Measurements from ENCODE around the gene PLA2G4E.

Gene PLA2G4E

GRCh38 chr15:41979493-41980266 lies 41.2 kb downstream of the PLA2G4E start:
- DNase-seq (ENCODE audit: low read depth in 2 of 3, low spot score in 2 of 3) = no peak

- DNase-seq (ENCODE audit: low read depth in 2 of 3, low spot score in 2 of 3) = no peak
These were observed 42.3 kb downstream of the PLA2G4E start for GRCh38 chr15:41978534-41978933.

GRCh38 chr15:41977757-41978383 lies 43.0 kb downstream of the PLA2G4E start:
- DNase-seq (ENCODE audit: low read depth in 2 of 3, low spot score in 2 of 3) = no peak

- DNase-seq (ENCODE audit: low read depth in 2 of 3, low spot score in 2 of 3) = no peak
These were observed 45.2 kb downstream of the PLA2G4E start for GRCh38 chr15:41975669-41976068.

GRCh38 chr15:41974041-41974440 lies 46.8 kb downstream of the PLA2G4E start:
- DNase-seq (ENCODE audit: low read depth in 2 of 3, low spot score in 2 of 3) = no peak

GRCh38 chr15:41972253-41973242 lies 48.3 kb downstream of the PLA2G4E start, which contains the start of gene EHD4:
EHD4 (minus strand) TSS chr15:41972557; CDS start chr15:41972494, 63 bp downstream.
- DNase-seq (ENCODE audit: low read depth in 2 of 3, low spot score in 2 of 3) = peak; percentile 89 to 96 (median 94)

- DNase-seq (ENCODE audit: low read depth in 2 of 3, low spot score in 2 of 3) = peak in 1 of 3 experiments; percentile 25
These were observed 49.0 kb downstream of the PLA2G4E start for GRCh38 chr15:41971895-41972252.

- DNase-seq (ENCODE audit: low read depth in 2 of 3, low spot score in 2 of 3) = peak; percentile 47 to 50 (median 47)
These were observed 49.5 kb downstream of the PLA2G4E start for GRCh38 chr15:41971089-41971894.

GRCh38 chr15:41970456-41970855 lies 50.4 kb downstream of the PLA2G4E start:
- no peak for DNase-seq (ENCODE audit: low read depth in 2 of 3, low spot score in 2 of 3)

- no peak for DNase-seq (ENCODE audit: low read depth in 2 of 3, low spot score in 2 of 3)
These were observed 50.9 kb downstream of the PLA2G4E start for GRCh38 chr15:41969851-41970431.

- DNase-seq (ENCODE audit: low read depth in 2 of 3, low spot score in 2 of 3) = no peak
These were observed 52.1 kb downstream of the PLA2G4E start for GRCh38 chr15:41968701-41969100.

- no peak for DNase-seq (ENCODE audit: low read depth in 2 of 3, low spot score in 2 of 3)
These were observed 53.2 kb downstream of the PLA2G4E start for GRCh38 chr15:41967506-41968206.

- DNase-seq (ENCODE audit: low read depth in 2 of 3, low spot score in 2 of 3) = no peak
These were observed 53.8 kb downstream of the PLA2G4E start for GRCh38 chr15:41966920-41967465.

GRCh38 chr15:41966414-41966812 lies 54.4 kb downstream of the PLA2G4E start:
- no peak for DNase-seq (ENCODE audit: low read depth in 2 of 3, low spot score in 2 of 3)

GRCh38 chr15:41965441-41966413 lies 55.1 kb downstream of the PLA2G4E start:
- no peak for DNase-seq (ENCODE audit: low read depth in 2 of 3, low spot score in 2 of 3)

GRCh38 chr15:41961595-41962202 lies 59.1 kb downstream of the PLA2G4E start:
- DNase-seq (ENCODE audit: low read depth in 2 of 3, low spot score in 2 of 3) = no peak

GRCh38 chr15:41961001-41961518 lies 59.8 kb downstream of the PLA2G4E start:
- no peak for DNase-seq (ENCODE audit: low read depth in 2 of 3, low spot score in 2 of 3)

Data from activated CD8-positive, alpha-beta memory T cell treated with anti-CD3 and anti-CD28 coated beads for 48 hours (primary cell).